Measurements from ENCODE around the gene ACAD10. TPM values are rescaled to one million over a fixed set of nuclear protein-coding genes. Genes with fewer than 3 reads are reported as not detected.

The ACAD10 gene
- total RNA-seq, 1 experiment from 2014 or later = 32.9 TPM

GRCh38 chr12:111640506-111640905 lies 45.3 kb upstream of the ACAD10 start:
- intact Hi-C loops (cut with micrococcal nuclease; ENCODE audit: unreplicated experiment) = no loop called here
- peaks cover 22% of the 10 kb centered on the region for H3K36me3 ChIP-seq (ENCODE audit: insufficient read depth, low read length, poor library complexity, severe bottlenecking)
- no peaks in the 10 kb centered on the region for H3K27me3 ChIP-seq (replicated peaks; ENCODE audit: insufficient read depth, low read depth, low read length, poor library complexity)
- POLR2A ChIA-PET (ENCODE audit: low non-redundant PET) = no interaction called here
- no peak overlapping the region for H3K4me3 ChIP-seq (ENCODE audit: low read depth, low read length, poor library complexity, severe bottlenecking)
- DNase-seq (ENCODE audit: low spot score) = no peak
- H3K4me1 ChIP-seq (ENCODE audit: insufficient read depth, low read length, poor library complexity, severe bottlenecking) = peaks cover 22% of the 10 kb centered on the region
- H3K9me3 ChIP-seq (ENCODE audit: low read depth, low read length, poor library complexity, severe bottlenecking) = no peaks in the 10 kb centered on the region
- H3K27ac ChIP-seq (ENCODE audit: low read depth, low read length, poor library complexity, severe bottlenecking) = no peak overlapping the region
- TF ChIP-seq EZH2 (IDR thresholded peaks at IDR 0.05; ENCODE audit: borderline replicate concordance, low read depth, low read length, poor library complexity, severe bottlenecking) (no peak), CTCF (conservative IDR thresholded peaks at IDR 0.05; ENCODE audit: low read depth, low read length) (no peak)
- CTCF ChIA-PET = no interaction called here
- BruUV-seq (replicated peaks) = no TSS peak

GRCh38 chr12:111642681-111643426 lies 43.0 kb upstream of the ACAD10 start:
- BruUV-seq (replicated peaks) = TSS peak; percentile 37
- no peak overlapping the region for H3K4me3 ChIP-seq (ENCODE audit: low read depth, low read length, poor library complexity, severe bottlenecking)
- ChIA-PET POLR2A (ENCODE audit: low non-redundant PET) (no interaction called here), CTCF (no interaction called here)
- intact Hi-C loops (cut with micrococcal nuclease; ENCODE audit: unreplicated experiment) = no loop called here
- DNase-seq (ENCODE audit: low spot score) = no peak
- H3K27me3 ChIP-seq (replicated peaks; ENCODE audit: insufficient read depth, low read depth, low read length, poor library complexity) = no peaks in the 10 kb centered on the region
- H3K9me3 ChIP-seq (ENCODE audit: low read depth, low read length, poor library complexity, severe bottlenecking) = no peaks in the 10 kb centered on the region
- peak overlapping the region; percentile 21 for H3K27ac ChIP-seq (ENCODE audit: low read depth, low read length, poor library complexity, severe bottlenecking)
- H3K4me1 ChIP-seq (ENCODE audit: insufficient read depth, low read length, poor library complexity, severe bottlenecking) = no peaks in the 10 kb centered on the region
- peaks cover 35% of the 10 kb centered on the region for H3K36me3 ChIP-seq (ENCODE audit: insufficient read depth, low read length, poor library complexity, severe bottlenecking)
- no peak for TF ChIP-seq EZH2 (IDR thresholded peaks at IDR 0.05; ENCODE audit: borderline replicate concordance, low read depth, low read length, poor library complexity, severe bottlenecking)
- no peak for TF ChIP-seq CTCF (conservative IDR thresholded peaks at IDR 0.05; ENCODE audit: low read depth, low read length)

- no peaks in the 10 kb centered on the region for H3K9me3 ChIP-seq (ENCODE audit: low read depth, low read length, poor library complexity, severe bottlenecking)
- H3K27me3 ChIP-seq (replicated peaks; ENCODE audit: insufficient read depth, low read depth, low read length, poor library complexity) = no peaks in the 10 kb centered on the region
- no TSS peak for BruUV-seq (replicated peaks)
- TF ChIP-seq EZH2 (IDR thresholded peaks at IDR 0.05; ENCODE audit: borderline replicate concordance, low read depth, low read length, poor library complexity, severe bottlenecking) (no peak), CTCF (conservative IDR thresholded peaks at IDR 0.05; ENCODE audit: low read depth, low read length) (no peak)
- no peak overlapping the region for H3K4me3 ChIP-seq (ENCODE audit: low read depth, low read length, poor library complexity, severe bottlenecking)
- DNase-seq (ENCODE audit: low spot score) = no peak
- H3K36me3 ChIP-seq (ENCODE audit: insufficient read depth, low read length, poor library complexity, severe bottlenecking) = peaks cover 35% of the 10 kb centered on the region
- ChIA-PET POLR2A (ENCODE audit: low non-redundant PET) (no interaction called here), CTCF (no interaction called here)
- no peak overlapping the region for H3K27ac ChIP-seq (ENCODE audit: low read depth, low read length, poor library complexity, severe bottlenecking)
- intact Hi-C loops (cut with micrococcal nuclease; ENCODE audit: unreplicated experiment) = no loop called here
- H3K4me1 ChIP-seq (ENCODE audit: insufficient read depth, low read length, poor library complexity, severe bottlenecking) = no peaks in the 10 kb centered on the region
Measured at GRCh38 chr12:111643427-111643826, 42.4 kb upstream of the ACAD10 start.

Measured in A673 (cell line).